Measurements from ENCODE around the gene TCHHL1. TPM values are rescaled to one million over a fixed set of nuclear protein-coding genes. Genes with fewer than 3 reads are reported as not detected.
A peak's percentile ranks its signal among the peaks of the same experiment; 100 is the strongest.

TCHHL1 gene
- total RNA-seq, 1 experiment from 2014 or later, result not detected

- no peak for DNase-seq
These were observed 54.6 kb downstream of the TCHHL1 start for GRCh38 chr1:152034324-152034653.

More at GRCh38 chr1:152034324-152034653, 54.6 kb downstream of the TCHHL1 start:
- peaks cover 50% of the 10 kb centered on the region for H3K36me3 ChIP-seq
- H3K27me3 ChIP-seq, result no peaks in the 10 kb centered on the region
- no peaks in the 10 kb centered on the region for H3K9me3 ChIP-seq
- H3K4me3 ChIP-seq, result peak overlapping the region; percentile 69

Other genes starting within 250 kb of the TCHHL1 start
- not detected in 2 replicates for gene C2CD4D, start 249.2 kb downstream of the TCHHL1 start, total RNA-seq (2014; rRNA removed; shearing (Covaris generic); ENCODE audit: low replicate concordance)
- gene THEM5, start 235.4 kb downstream of the TCHHL1 start, total RNA-seq (2014; rRNA removed; shearing (Covaris generic); ENCODE audit: low replicate concordance), result not detected in 2 replicates
- 22.9 and 30.2 TPM in 2 replicates for gene THEM4, start 179.6 kb downstream of the TCHHL1 start, total RNA-seq (2014; rRNA removed; shearing (Covaris generic); ENCODE audit: low replicate concordance)
- gene S100A10, start 95.2 kb downstream of the TCHHL1 start, total RNA-seq (2014; rRNA removed; shearing (Covaris generic); ENCODE audit: low replicate concordance), result 213 and 271 TPM in 2 replicates
- gene S100A11, start 52.1 kb downstream of the TCHHL1 start, total RNA-seq (2014; rRNA removed; shearing (Covaris generic); ENCODE audit: low replicate concordance), result 347 and 507 TPM in 2 replicates
- gene TCHH, start 26.4 kb upstream of the TCHHL1 start, total RNA-seq (2014; rRNA removed; shearing (Covaris generic); ENCODE audit: low replicate concordance), result 0.10 TPM in 1 of 2 replicates, not detected in the other
- not detected in 2 replicates for gene RPTN, start 70.2 kb upstream of the TCHHL1 start, total RNA-seq (2014; rRNA removed; shearing (Covaris generic); ENCODE audit: low replicate concordance)
- not detected in 2 replicates for gene HRNR, start 135.1 kb upstream of the TCHHL1 start, total RNA-seq (2014; rRNA removed; shearing (Covaris generic); ENCODE audit: low replicate concordance)
- gene FLG, start 236.2 kb upstream of the TCHHL1 start, total RNA-seq (2014; rRNA removed; shearing (Covaris generic); ENCODE audit: low replicate concordance), result not detected in 2 replicates

All from MG63 (cell line).